HEK293 (cell line): ENCODE data around the gene THSD7A.

Experiments used
- EGR2 ChIP-seq: fragments of 450-650 bp; formaldehyde crosslinking; IDR thresholded peaks from 2 replicates; pipeline ENCODE4 v1.5.1; 2016; ENCODE audit warnings: low read depth, missing biosample characterization, missing genetic modification characterization
- TCF7L2 ChIP-seq: IDR thresholded peaks from 2 replicates; pipeline ENCODE4 v1.6.1; 2011; ENCODE audit warnings: low read depth, mild to moderate bottlenecking, inconsistent platforms, low read length, moderate library complexity, borderline replicate concordance
- ZNF133 ChIP-seq: fragments of 450-650 bp; formaldehyde crosslinking; IDR thresholded peaks from 2 replicates; pipeline ENCODE4 v1.5.1; 2016; ENCODE audit warnings: missing biosample characterization, missing genetic modification characterization
- ZNF138 ChIP-seq: fragments of 450-650 bp; formaldehyde crosslinking; IDR thresholded peaks from 2 replicates; pipeline ENCODE4 v1.5.1; 2016; ENCODE audit warnings: missing biosample characterization, missing genetic modification characterization, borderline replicate concordance
- ZNF146 ChIP-seq: fragments of 450-650 bp; formaldehyde crosslinking; IDR thresholded peaks from 2 replicates; pipeline ENCODE4 v1.5.1; 2016; ENCODE audit warnings: missing biosample characterization, missing genetic modification characterization
- ZNF600 ChIP-seq: fragments of 450-650 bp; formaldehyde crosslinking; IDR thresholded peaks from 2 replicates; pipeline ENCODE4 v1.5.1; 2016; ENCODE audit warnings: missing biosample characterization, missing genetic modification characterization
- ZNF626 ChIP-seq: fragments of 450-650 bp; sonication (Bioruptor Pico); formaldehyde crosslinking; IDR thresholded peaks from 2 replicates; pipeline ENCODE4 v1.5.1; 2018; ENCODE audit warnings: missing biosample characterization, missing genetic modification characterization, inconsistent platforms
- ZNF830 ChIP-seq: fragments of 450-650 bp; IDR thresholded peaks from 2 replicates; pipeline ENCODE4 v1.5.0; 2018; ENCODE audit warnings: missing biosample characterization, missing genetic modification characterization, low read depth, mild to moderate bottlenecking, moderate library complexity
- TF ChIP-seq, protein P1 (sequence below): fragments of 450-650 bp; formaldehyde crosslinking; IDR thresholded peaks from 2 replicates; pipeline ENCODE4 v1.5.1; 2016; ENCODE audit warnings: missing biosample characterization, missing genetic modification characterization
- TF ChIP-seq, protein P2 (sequence below): fragments of 450-650 bp; formaldehyde crosslinking; IDR thresholded peaks from 2 replicates; pipeline ENCODE4 v1.5.1; 2016; ENCODE audit warnings: missing biosample characterization, missing genetic modification characterization

DNA sequence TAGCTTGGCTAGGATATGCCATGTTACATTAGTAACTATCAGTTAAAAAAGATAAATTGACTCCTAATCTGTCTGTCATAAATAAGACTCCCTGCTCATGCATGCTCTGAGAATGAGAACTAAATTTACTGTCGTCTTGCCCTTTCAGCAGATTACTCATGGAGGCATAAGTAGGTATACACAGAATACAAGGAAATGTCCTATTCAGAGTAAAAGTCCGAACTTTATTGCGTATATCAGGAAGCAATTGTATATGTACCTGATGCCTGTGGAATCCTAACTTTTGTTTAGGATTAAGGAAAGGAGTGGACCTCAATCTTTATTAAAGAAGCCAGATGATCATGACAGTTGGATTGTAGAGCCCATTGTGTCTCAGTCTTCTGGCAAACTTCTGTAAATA is 118.6 kb downstream of the THSD7A start:
- TF ChIP-seq ZNF133 = no peak
- TF ChIP-seq, protein P1, sequence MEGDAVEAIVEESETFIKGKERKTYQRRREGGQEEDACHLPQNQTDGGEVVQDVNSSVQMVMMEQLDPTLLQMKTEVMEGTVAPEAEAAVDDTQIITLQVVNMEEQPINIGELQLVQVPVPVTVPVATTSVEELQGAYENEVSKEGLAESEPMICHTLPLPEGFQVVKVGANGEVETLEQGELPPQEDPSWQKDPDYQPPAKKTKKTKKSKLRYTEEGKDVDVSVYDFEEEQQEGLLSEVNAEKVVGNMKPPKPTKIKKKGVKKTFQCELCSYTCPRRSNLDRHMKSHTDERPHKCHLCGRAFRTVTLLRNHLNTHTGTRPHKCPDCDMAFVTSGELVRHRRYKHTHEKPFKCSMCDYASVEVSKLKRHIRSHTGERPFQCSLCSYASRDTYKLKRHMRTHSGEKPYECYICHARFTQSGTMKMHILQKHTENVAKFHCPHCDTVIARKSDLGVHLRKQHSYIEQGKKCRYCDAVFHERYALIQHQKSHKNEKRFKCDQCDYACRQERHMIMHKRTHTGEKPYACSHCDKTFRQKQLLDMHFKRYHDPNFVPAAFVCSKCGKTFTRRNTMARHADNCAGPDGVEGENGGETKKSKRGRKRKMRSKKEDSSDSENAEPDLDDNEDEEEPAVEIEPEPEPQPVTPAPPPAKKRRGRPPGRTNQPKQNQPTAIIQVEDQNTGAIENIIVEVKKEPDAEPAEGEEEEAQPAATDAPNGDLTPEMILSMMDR = no peak
- TF ChIP-seq TCF7L2 = no peak
- TF ChIP-seq EGR2 (tag by site-specific recombination) = no peak
- TF ChIP-seq ZNF138 (tag by site-specific recombination) = no peak
- no peak for TF ChIP-seq ZNF830 (tag by site-specific recombination)
- TF ChIP-seq, protein P2, sequence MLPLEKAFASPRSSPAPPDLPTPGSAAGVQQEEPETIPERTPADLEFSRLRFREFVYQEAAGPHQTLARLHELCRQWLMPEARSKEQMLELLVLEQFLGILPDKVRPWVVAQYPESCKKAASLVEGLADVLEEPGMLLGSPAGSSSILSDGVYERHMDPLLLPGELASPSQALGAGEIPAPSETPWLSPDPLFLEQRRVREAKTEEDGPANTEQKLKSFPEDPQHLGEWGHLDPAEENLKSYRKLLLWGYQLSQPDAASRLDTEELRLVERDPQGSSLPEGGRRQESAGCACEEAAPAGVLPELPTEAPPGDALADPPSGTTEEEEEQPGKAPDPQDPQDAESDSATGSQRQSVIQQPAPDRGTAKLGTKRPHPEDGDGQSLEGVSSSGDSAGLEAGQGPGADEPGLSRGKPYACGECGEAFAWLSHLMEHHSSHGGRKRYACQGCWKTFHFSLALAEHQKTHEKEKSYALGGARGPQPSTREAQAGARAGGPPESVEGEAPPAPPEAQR (tag by site-specific recombination) = no peak
- no peak for TF ChIP-seq ZNF146
- TF ChIP-seq ZNF600 = no peak
- TF ChIP-seq ZNF626 (tag by site-specific recombination) = no peak
